Measurements from ENCODE around the gene PLPP3. TPM values are rescaled to one million over a fixed set of nuclear protein-coding genes. Genes with fewer than 3 reads are reported as not detected.

PLPP3 gene
- total and polyA plus RNA-seq, 2 of the 8 experiments (the other 6 are each of a cell fraction or from before 2014, with no cell fraction given), result 33.2 to 42.0 TPM

GRCh38 chr1:56508523-56508983 is 70.8 kb downstream of the PLPP3 start:
- Histone ChIP-seq H3K4me2 (ENCODE audit: insufficient read depth in 1 of 2, low read depth in 2 of 2, low read length in 2 of 2) (no peak overlapping the region), H4K91ac (replicated peaks; ENCODE audit: insufficient read length, low read length) (no peak overlapping the region), H2AFZ (ENCODE audit: low read length) (no peak overlapping the region), H3K9me3 (ENCODE audit: insufficient read depth in 2 of 2, low read depth in 1 of 2, low read length in 1 of 2) (no peaks in the 10 kb centered on the region), H2BK15ac (ENCODE audit: low read length) (no peak overlapping the region), H2BK120ac (replicated peaks; ENCODE audit: low read depth, low read length) (no peak overlapping the region), H3K23me2 (ENCODE audit: low read depth, low read length) (no peaks in the 10 kb centered on the region), H4K8ac (ENCODE audit: extremely low read depth, insufficient read depth, low read length) (no peak overlapping the region), H3K36me3 (ENCODE audit: control insufficient read depth in 2 of 4, insufficient read depth in 4 of 4, low read length in 3 of 4) (peaks cover 20 to 96% (median 59%) of the 10 kb centered on the region in 4 experiments), H2AK5ac (ENCODE audit: low read depth, low read length) (no peak overlapping the region), H2BK20ac (ENCODE audit: low read length) (no peak overlapping the region), H2BK12ac (ENCODE audit: low read depth, low read length) (no peak overlapping the region), H3K18ac (ENCODE audit: extremely low read depth, low read length) (no peak overlapping the region), H3K4me3 (ENCODE audit: extremely low read depth in 1 of 4, insufficient read depth in 2 of 4, low read depth in 3 of 4, low read length in 4 of 4) (no peak overlapping the region), H4K5ac (ENCODE audit: insufficient read length, low read depth, low read length) (no peak overlapping the region), H3K79me1 (ENCODE audit: low read depth, low read length) (peaks cover 9% of the 10 kb centered on the region), H4K20me1 (replicated peaks in 1 of 2; ENCODE audit: control insufficient read depth in 1 of 2, insufficient read depth in 2 of 2, low read length in 2 of 2) (peaks cover 6 to 9% of the 10 kb centered on the region in 2 experiments), H3K23ac (ENCODE audit: insufficient read length) (no peak overlapping the region), H3K79me2 (ENCODE audit: control insufficient read depth in 1 of 2, insufficient read depth in 2 of 2, low read length in 2 of 2) (peaks cover 0 to 57% of the 10 kb centered on the region in 2 experiments; a peak in 3 of 4 replicates), H3K27ac (ENCODE audit: low read depth, low read length) (no peak overlapping the region), H3K56ac (replicated peaks; ENCODE audit: insufficient read length, low read depth, low read length) (no peak overlapping the region), H3K9ac (replicated peaks in 1 of 4; ENCODE audit: extremely low read depth in 1 of 4, low read depth in 3 of 4, low read length in 3 of 4) (no peak overlapping the region; a peak in 1 of 7 replicates), H3K4me1 (replicated peaks in 1 of 4; ENCODE audit: control insufficient read depth in 3 of 4, insufficient read depth in 4 of 4, low read length in 3 of 4) (peaks cover 4 to 19% (median 15%) of the 10 kb centered on the region in 4 experiments), H3K14ac (ENCODE audit: insufficient read length) (no peak overlapping the region), H2BK5ac (ENCODE audit: low read depth, low read length) (no peak overlapping the region), H3K4ac (replicated peaks; ENCODE audit: insufficient read length, low read depth, low read length) (no peak overlapping the region), H3K27me3 (replicated peaks in 1 of 4; ENCODE audit: control insufficient read depth in 3 of 4, extremely low read depth in 1 of 4, insufficient read depth in 3 of 4, low read length in 3 of 4) (no peaks in the 10 kb centered on the region)
- WGBS, 2 experiments (ENCODE audit: extremely low coverage in 1 of 2, insufficient coverage in 1 of 2, insufficient read length in 1 of 2, insufficient replicate concordance in 2 of 2, low coverage in 1 of 2, low lambda C conversion rate in 2 of 2, missing lambda C conversion rate in 1 of 2), result 94% methylated on average over 4 of the region's 4 CpGs; no CpG with 5 or more reads in 1 of the 2 experiments
- CTCF ChIA-PET (ENCODE audit: partially characterized antibody), result interaction anchor here (1.0 to 2.3 kb wide), 5 partner anchors 12 to 77 kb away, joined by 3 to 10 read pairs (median 5); no protein-coding TSS in a partner anchor
- FAIRE-seq, result no peak
- POLR2A ChIA-PET (ENCODE audit: partially characterized antibody), result interaction anchor here (0.9 to 2.3 kb wide), 3 partner anchors 10 to 27 kb away, joined by 3 to 7 read pairs (median 3); no protein-coding TSS in a partner anchor
- DNase-seq (ENCODE audit: low read depth in 1 of 2, low spot score in 2 of 2), result no peak
- TF ChIP-seq ZNF274 (IDR thresholded peaks at IDR 0.05; ENCODE audit: borderline replicate concordance, extremely low read depth, low read length) (no peak), SIX5 (IDR thresholded peaks at IDR 0.05; ENCODE audit: low read depth, low read length) (no peak), KDM4A (IDR thresholded peaks at IDR 0.05; ENCODE audit: low read depth, low read length, severe bottlenecking) (no peak), CHD2 (IDR thresholded peaks at IDR 0.05; ENCODE audit: low read length) (no peak), SIRT6 (IDR thresholded peaks at IDR 0.05; ENCODE audit: low read length) (no peak), HDAC2 (IDR thresholded peaks at IDR 0.05; ENCODE audit: borderline replicate concordance in 1 of 2, low read depth in 2 of 2, low read length in 2 of 2) (no peak), BCL11A (IDR thresholded peaks at IDR 0.05; ENCODE audit: low read depth in 2 of 2, low read length in 2 of 2) (no peak), MAFK (IDR thresholded peaks at IDR 0.05; ENCODE audit: low read depth, low read length) (no peak), SAP30 (IDR thresholded peaks at IDR 0.05; ENCODE audit: insufficient read depth, insufficient replicate concordance, low read length) (no peak), EP300 (IDR thresholded peaks at IDR 0.05; ENCODE audit: borderline replicate concordance in 1 of 2, low read depth in 2 of 2, low read length in 2 of 2) (no peak), POLR2AphosphoS5 (IDR thresholded peaks at IDR 0.05; ENCODE audit: low read depth, low read length) (no peak), JUN (IDR thresholded peaks at IDR 0.05; ENCODE audit: low read depth, low read length) (no peak), NRF1 (IDR thresholded peaks at IDR 0.05; ENCODE audit: low read depth, low read length) (no peak), TAF7 (optimal IDR thresholded peaks at IDR 0.05; ENCODE audit: borderline replicate concordance, low read depth, low read length) (no peak)

Measured in H1 (cell line).